Measurements from ENCODE around the gene NELFCD.

NELFCD gene

DNA sequence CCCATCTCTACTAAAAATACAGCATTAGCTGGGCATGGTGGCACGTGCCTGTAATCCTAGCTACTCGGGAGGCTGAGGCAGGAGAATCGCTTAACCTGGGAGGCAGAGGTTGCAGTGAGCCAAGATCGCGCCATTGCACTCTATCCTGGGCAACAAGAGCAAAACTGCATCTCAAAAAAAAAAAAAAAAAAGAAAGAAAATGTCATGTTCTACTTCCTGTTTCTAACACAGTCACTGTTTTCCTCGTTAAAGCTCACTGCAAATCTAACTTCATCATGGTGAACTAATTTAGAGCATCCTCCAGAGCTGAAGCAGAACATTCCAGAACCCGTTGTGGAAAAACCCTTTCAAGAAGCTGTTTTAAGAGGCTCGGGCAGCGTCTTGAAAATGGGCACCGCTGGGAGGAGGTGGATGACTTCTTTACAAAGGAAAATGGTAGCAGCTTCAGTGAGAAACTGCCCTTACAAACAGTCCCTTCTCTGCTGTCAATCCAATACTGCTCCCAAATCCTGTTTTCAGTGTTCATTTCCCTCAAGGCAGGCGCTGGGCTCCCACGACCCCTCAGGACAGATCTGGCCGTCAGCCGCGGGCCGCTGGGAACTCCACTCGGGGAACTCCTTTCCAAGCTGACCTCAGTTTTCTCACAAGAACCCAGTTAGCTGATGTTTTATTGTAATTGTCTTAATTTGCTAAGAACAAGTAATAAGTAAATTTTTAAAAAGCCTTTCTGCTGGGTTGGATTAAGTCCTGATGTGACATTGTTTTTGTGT lies 13.5 kb downstream of the NELFCD start:
- DNase-seq (ENCODE audit: low read depth), result no peak

DNA sequence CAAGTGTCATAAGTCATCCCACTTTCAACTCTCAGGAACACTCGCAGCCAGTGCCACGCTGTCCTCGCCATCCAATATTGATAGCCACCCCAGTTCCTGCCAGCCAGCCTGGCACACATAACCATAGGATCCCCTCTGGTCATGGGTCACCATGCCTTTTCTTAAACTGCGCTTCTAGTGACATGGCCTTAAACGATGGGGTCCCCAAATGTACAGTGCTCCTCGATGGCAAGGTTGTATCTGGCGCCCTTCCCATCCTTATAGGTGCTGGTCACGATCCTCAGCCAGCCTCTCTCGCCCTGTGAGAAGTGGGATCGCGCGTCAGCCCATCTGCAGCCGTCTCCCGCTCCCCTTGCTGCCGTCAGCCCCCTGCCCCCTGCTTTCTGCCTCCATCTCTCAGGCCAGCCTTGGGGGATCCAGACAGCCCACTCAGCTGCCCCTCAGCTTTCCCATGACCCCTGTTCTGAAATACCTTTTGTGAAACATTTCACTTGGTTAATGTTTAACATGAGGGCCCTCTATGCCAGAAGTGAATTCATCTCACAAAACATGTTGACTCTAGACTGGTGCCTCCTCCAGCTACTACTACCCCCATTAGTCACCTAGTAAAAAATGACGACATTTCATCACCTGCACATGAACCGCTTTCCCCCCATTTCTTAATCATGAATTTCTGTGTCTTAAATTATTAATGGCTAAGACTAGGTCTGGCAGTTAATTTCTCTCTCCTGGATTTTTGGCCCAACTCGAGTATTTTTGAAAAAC lies 14.6 kb downstream of the NELFCD start:
- DNase-seq (ENCODE audit: low read depth), result no peak

DNA sequence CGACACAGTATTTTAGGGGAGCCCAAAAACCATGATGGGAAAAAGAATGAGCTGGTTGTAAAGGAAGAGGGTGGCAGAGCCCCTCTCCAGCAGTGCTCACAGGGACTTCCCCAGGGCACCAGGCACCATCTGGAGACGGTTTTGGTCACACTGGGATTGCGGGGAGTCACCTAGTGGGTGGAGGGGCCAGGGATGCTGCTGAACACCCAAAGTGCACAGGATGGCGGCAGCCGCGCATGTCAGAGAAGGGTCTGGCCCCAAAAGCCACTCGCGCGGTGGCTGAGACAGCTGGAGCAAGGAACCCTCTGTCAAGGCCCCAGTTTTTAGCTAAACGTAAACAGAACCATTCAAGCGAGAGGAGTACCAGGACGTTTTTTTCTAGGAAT lies 15.2 kb downstream of the NELFCD start:
- no peak for DNase-seq (ENCODE audit: low read depth)

DNA sequence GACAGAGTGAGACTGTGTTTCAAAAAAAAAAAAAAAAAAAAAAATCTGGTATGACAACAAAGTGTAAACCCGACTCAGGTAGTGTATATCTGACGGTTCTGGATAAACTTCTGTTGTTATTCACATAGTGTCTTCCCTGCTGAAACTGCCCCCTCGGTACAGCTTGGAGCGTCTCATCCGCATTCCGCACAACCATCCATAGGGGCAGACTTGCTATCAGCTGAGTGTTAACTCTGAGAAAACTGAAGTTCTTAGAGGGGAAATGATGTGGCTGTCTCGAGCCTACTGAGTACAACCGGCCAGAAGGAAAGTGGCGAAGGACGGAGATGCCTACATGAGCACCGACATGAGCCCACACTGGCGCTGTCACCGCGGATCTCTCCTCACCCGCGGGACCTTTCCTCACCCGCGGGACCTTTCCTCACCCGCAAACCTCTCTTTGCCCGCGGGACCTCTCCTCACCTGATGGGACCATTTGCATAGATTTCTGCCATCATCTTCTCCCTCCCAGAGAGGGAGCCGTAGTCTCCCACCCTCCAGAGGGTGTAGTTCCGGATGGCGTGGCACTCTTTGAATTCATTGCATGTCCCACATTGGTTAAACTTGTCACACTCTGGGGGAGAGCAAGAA lies 16.2 kb downstream of the NELFCD start:
- no peak for DNase-seq (ENCODE audit: low read depth)

DNA sequence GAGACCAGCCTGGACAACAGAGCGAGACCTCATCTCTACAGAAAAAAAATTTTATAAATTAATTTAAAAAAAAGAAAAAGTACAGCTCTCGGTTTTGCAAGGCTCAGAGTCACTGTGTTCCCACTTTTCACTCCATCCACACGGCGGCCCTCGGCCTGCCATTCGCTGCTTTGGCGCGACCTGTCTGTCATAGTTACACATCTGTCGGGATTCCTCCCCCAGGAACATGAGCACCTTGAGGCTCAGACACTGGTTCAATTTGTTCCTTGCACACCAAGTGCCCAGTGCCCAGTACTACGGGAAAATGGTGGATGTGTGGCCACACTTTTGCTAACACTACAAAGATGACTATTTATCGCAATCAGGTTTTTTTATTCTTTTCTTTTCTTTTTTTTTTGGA lies 17.6 kb downstream of the NELFCD start:
- no peak for DNase-seq (ENCODE audit: low read depth)

DNA sequence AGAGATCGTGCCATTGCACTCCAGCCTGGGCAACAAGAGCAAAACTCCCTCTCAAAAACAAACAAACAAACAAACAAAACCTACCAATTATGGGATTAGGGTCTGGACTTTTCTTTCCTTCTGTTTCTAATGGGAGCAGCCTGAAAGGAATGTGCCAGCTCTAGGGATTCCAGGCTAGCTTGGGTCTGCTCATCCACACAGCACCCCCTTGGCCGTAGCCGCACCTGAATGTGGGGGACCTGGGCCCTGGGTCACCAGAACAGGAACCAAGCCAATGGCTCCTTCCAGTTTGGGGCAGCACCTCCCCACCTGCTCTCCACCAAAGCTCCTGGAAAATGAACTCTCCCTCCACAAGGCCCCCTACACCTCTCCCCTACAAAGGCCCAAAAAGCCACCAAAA lies 19.3 kb downstream of the NELFCD start:
- DNase-seq (ENCODE audit: low read depth), result no peak

DNA sequence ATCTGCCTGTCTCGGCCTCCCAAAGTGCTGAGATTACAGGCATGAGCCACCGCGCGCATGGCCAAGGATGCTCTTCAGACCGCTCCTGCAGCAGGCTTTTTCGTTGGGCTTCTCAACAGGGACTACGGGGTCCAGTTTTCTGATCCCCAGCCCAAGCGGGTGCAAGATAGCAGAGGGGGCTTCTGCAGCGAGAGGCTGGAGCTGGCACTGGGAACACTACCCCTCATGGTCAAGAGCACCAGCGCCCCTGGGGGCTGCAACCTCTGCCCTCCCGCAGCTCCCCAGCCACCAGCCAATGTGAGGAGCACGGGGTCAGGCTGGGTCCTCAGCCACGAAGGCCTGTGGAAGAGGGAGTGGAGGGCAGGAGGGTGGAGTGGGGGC lies 20.0 kb downstream of the NELFCD start:
- no peak for DNase-seq (ENCODE audit: low read depth)

DNA sequence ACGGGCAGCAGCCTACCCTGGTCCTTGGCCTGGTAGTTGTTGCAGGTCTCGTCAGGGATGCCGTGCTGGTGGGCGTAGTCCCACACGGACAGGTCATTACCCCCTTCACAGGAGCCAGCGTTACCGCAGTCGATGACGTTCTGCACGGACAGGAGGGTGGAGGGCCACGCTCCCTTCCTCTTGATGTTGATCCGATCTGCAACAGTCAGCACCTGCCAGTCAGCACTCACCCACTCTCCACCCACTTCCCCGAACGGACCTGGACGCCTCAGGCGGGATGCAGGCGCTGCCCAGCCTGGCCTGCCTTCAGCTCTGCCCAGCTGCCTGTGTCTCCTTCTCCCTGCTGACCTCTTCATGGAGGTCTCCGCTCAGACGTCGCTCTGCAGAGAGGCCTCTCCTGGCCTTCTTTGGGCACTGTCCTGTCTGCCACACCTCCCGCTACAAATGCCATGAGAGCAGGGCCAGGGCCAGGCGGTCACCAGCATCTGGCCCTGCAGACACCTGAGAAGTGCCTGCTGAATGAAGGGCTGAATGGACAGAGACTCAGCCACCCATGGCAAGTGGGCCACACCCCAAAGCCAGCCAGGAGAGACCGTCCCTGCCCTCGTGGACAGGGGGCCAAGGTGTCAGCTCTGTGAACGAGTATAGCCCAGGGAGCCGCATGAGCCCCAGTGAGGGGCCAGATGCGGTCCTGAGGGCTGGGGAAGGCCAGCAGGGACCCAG lies 20.6 kb downstream of the NELFCD start:
- DNase-seq (ENCODE audit: low read depth), result no peak

DNA sequence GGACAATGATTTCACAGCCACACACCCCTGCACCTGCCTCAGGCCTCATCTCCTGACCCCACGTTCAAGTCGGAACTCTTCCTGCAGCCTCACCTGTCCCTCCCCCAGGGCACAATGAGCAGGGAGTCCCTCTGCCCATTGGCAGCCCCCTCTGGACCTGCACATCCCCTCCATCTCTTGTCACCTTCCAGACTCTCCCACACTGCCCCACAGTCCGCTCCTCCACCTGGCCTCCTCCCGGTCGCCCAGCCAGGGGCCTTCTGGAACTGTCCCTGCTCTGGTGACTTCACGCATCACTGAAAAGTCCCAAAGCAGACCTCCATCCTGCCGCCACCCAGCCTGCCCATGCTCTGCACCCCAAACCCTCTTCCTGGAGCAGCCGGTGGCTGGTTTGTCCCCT lies 21.3 kb downstream of the NELFCD start:
- DNase-seq (ENCODE audit: low read depth), result no peak

DNA sequence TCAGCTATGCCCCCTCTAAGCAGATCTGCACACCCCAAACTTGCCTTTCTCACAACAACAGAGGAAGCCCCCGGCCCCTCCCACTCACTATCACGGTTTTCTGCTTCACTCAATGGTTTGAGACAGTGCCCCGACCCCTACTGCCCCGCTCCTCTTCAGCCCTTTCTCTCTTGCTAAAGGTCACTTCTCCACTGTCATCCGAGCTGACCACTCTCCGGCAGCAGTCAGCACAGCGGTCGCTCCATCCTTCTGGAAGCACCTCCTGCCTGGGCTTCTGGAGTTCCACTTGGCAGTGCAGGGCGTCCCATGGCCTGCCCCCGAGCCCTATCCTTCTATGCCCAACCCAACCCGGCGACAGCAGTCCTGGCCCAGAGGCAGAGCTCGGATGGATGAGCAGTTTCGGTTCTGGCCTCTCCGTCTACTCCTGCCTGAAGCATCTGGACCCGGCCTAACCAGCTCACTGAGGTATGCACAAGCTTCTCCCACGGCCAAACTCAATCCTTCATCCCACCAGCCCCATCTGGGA lies 21.9 kb downstream of the NELFCD start:
- no peak for DNase-seq (ENCODE audit: low read depth)

DNA sequence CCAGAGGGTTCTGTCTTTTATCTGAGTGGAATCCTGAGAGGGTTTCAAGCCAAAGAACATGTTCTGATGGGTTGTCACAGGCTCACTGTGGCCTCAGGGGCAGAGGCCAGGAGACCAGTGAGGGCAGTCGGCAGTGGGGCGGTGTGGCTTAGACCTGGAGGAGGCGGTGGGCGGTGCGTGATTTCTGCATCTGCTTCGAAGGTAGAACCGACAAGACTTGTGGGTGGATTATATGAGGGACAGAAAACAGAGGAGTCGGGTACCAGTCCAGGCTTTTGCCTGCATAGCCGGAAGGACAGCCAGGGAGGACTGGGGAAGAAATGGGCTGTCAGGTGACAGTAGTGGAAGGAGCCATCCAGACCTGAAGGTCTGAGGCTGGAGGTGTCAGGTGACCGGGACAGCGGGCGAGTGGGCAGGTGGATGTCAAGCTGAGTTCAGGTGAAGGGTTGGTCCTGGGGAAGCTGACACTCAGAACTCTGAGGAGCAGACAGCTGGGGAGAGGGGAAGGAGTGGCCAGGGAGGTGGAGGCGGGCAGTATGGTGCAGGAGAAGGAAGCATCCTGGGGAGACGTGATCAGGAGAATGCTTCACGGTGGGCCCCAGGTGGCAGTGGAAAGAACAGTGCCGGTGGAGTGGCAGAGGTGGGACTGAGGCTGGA lies 22.9 kb downstream of the NELFCD start:
- no peak for DNase-seq (ENCODE audit: low read depth)

DNA sequence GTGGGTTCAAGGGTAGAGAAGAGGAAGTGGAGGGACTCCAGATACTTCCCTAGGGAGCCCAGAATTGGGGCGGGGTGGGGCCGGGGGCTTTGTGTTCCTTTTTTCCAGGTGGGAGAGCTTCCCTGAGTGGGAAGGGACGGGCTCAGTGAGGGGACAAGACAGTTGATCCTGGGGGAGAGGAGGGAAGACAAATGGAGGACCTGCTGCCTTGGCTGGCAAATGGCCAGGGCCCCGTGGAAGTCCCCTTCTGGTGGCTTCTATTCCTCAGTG lies 23.4 kb downstream of the NELFCD start:
- no peak for DNase-seq (ENCODE audit: low read depth)

DNA sequence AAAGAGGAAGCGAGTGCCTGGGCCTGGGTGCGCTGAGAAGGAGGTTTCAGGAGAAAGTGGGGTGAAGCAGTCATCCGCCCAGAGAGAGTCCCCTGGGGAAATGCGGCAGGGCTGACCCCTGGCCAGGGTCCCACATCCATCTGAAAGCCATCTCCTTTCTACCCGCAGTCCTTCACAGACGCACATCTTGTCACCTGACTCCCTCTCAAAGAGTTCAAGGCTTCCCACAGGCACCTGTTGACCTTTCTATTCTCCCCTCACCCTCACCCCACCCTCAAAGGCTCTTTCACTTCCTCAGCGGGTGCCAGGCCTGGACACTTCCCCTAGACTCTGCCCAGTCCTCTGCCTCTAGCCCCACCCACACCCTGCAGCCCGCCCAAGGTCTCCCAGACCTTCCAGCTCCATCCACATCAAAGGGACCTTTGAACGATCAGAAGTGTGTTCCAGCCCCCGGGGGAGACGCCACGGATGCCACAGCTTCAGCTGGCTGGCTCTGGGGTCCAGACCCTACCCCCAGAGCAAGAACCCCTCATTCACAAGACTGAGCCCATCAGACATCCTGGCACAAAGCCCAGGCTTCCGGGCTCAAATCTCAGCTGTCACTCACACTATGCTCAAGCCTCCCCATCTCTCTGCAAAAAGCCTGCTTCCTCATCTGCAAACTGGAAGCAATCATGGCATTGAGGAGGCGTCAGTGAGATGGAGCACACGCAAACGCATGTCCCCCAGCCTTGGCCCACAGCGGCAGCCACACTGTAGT lies 23.9 kb downstream of the NELFCD start:
- DNase-seq (ENCODE audit: low read depth), result peak; percentile 18

DNA sequence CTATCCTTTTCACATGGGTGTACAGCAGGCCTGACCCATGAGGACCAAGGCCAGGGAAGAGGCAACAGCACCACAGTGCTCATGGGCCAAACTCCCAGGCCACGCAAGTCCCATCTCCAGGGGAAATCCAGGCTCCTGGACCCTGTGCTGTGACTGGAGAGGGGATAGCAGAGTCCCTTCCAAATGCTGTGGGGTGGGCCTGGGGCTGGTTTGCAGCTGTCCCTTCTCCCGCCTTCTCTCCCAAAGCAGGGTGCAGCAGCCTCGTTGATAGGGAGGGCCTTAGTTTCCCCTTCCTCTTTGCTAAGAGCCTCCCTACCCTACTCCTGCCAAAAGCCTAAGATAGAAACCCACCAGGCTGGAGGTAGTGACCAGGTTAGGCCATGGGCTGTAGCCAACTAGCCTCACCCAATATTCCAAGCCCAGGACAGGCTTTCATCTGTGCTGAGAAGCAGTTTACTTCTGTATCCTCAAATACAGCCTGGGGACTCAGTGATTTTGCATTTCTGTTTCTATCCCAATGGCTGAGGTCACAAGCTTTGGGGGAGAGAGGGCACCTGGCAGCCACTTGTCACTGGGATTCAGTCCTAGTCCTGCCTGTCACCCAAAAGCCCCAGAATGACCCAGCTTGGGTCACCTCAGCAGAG lies 24.6 kb downstream of the NELFCD start:
- DNase-seq (ENCODE audit: low read depth), result no peak

DNA sequence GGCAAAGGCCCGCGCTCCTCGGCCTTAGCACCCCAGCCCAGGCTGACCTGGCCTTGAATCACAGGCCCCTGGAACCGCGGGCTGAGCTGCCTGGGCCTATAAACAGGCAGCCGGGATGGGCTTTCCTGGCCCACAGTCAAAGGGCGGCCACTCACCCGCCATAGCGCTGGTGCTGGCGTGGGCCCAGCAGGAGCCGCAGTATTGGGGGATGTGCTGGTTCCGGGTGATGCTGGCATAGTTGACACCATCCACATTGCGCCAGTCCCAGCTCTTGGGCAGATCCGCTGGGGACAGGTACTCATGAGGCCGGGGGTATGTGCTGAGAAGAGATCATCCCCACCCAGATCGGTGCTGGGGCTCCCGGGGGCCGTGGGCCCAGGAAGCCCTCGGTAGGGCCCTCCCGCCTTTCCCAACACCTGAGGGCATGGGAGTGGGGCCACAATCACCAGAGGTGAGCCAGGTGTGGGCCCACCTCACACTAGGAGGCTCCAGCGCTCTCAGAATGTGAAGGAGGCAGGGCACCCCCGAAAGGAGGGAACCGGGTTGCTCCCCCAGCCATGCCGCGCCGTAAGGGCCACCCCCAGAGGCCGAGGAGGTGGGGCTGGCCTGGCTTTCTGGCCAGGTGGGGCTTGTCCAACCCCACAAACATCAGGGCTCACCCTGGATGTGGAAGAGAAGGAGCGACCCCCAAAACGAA lies 25.3 kb downstream of the NELFCD start:
- no peak for DNase-seq (ENCODE audit: low read depth)

DNA sequence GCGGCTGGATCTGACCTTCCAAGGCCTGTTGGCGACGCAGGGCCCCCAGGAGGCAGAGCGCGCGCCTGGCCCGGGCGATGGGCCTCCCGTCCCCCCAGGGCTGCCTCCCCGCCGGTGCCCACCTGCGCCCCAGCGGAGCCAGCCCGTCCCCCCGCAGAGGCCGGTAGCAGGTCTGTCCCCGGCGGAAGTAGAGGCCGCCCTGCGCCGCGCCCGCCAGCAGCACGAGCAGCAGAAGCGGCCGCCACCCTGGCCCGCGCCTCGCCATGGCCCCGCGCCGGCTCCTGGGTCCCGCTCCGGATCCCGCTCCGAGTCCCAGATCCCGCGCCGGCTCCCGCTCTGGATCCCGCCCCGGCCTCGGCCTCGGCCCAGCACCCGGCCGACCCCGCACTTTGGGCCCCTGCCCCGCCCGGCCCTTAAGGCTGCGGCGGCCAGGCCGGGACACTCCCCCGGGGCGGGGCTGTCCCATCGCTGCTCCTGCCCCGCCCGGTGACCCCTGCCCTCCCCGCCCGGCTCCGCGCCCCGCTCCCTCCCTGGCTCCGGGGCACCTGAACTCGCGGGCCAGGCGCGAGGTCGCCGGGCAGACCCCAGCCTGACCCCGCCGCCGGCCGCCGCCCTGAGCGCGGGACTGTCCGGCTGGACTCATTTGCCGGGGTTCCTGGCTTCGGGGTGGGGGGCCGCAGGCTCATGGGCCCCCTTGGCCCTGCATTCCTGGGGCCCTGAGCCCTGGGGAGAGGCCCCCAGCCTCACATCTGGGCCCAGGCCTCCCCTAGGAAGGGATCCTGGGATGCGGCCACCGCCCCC lies 26.0 kb downstream of the NELFCD start, which contains the start of gene CTSZ:
CTSZ (minus strand) TSS at position 391 of the 801 bp plus-strand sequence; CDS start at position 265, 126 bp downstream.
- DNase-seq (ENCODE audit: low read depth), result peak; percentile 25

DNA sequence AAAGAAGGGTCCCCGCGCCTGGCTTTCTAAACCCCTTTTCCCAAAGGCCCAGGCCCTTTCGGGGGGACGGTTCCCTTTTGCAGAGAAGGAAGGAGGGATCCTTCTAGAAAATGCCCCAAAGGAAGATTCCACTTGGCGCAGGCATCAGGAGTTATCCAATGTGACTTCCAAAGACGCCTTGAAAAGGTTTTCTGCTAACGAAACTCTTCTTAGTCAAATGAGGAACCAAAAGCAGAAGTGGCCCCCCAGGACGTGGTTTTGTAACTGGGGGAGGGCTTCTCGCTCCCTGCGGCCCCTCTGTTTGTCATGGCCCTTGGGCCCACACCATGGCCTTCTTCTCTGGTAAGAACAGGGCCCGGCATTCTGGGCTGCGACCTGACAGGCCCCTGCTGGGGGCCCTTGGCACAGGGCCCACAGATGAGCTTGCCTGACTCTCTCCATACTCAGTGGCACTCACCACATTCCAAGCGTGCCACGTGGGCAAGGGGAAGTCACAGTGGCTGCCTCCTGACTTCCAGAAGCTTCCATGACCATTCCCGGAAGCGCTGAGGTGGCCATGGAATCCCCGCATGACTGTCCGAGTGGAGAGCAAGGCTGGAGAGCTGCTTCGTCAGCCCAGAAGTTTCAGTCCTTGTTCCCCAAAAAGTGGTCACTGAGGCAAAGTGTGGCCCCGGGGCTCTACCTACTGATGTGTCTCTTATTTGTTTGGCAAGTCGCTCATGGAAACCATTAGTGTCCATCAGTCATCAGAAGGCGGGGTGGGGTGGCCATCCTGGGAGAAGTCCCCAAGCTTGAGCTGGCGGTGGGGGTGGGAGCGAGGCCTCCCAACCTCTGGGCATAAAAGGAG lies 26.8 kb downstream of the NELFCD start:
- no peak for DNase-seq (ENCODE audit: low read depth)

DNA sequence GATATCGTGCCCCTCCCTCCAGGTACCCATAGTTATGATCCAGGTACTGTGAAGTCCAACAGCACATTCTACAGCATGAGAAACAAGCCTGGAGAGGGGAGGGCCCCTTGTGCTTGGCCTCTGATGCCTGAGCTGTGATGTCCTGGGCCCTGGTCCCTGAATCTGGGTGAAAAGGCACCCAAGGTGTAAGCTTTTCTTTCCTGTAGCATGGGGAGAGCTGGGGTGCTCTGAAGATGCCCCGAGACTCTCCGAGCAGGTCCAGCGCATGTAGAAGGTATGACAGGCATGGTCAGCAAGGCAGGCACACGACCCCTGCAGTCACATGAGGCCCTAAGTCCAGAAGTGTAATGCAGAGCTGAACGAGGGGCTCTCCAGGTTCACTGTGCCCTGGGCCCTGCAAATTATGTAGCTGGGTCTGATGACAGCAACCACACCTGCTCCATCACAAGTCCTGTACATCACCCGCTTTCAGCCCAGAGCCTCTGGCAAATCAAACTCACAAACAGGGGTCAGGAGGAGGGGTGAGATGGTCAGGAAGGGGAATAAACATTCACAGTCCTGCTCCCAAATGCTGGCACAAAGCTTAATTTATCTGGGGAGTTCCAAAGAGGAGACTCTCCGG lies 27.8 kb downstream of the NELFCD start:
- DNase-seq (ENCODE audit: low read depth), result no peak

All from activated T-helper 1 cell treated with Interleukin-2 at 50 U/mL for 16 hours (primary cell).